ENCODE results near the gene RNF214.
"Not testable (repeated sequence)": the region's sequence is repeated elsewhere in the genome, so short reads cannot be mapped to it uniquely, and the experiment has no call there.

The RNF214 gene

DNA sequence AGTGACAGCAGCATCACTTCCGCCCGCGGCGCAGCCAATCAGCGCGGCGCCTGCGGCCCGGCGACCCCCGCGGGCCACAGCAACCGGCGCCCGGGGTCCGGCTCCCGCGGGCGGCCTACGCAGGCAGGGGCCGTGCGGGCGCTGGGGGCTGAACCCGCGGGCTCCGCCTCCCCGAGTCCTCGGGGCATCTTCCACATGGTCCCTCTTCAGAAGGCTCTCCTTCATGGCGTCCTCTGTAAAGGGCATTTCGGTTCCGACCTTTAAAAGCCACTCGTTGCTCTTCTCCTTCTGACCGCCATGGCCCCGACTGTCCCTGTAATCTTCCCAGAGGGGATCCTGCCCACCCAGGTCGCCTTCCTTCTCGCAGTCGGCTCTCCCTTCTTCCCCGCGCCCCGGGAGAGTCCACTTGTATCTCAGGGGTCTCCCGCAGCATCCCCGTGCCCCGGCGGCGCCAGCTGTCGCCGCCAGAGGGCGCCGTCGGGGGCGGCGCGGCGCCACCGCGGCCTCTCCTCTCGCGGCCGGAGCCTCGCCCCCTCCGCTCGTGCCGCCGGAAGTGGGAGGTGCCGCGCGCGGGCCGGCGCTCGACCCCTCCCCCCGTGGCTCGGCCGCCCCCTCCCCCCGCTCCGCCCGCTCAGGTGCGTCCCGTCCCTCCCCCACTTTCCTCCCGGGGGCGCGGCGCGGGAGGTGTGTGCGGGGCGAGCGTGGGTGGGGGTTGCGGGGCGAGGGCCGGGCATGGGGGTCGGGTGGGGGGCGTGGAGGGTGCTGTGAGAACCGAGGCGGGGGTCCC is at the start of gene RNF214:
TSS of gene RNF214 (plus strand) at position 580 of the 787 bp plus-strand sequence. CDS start 1,602 bp downstream, outside the sequence.
- DNase-seq = peak; percentile 99

- DNase-seq = not testable (repeated sequence)
Observed at GRCh38 chr11:117183178-117183577, 49.3 kb upstream of the RNF214 start.

GRCh38 chr11:117183724-117184349 is 48.6 kb upstream of the RNF214 start:
- no peak for DNase-seq

GRCh38 chr11:117185736-117186430 is 46.6 kb upstream of the RNF214 start:
- no peak for DNase-seq

GRCh38 chr11:117186431-117186761 is 46.1 kb upstream of the RNF214 start:
- no peak for DNase-seq

- no peak for DNase-seq
Observed at GRCh38 chr11:117187007-117187406, 45.5 kb upstream of the RNF214 start.

DNA sequence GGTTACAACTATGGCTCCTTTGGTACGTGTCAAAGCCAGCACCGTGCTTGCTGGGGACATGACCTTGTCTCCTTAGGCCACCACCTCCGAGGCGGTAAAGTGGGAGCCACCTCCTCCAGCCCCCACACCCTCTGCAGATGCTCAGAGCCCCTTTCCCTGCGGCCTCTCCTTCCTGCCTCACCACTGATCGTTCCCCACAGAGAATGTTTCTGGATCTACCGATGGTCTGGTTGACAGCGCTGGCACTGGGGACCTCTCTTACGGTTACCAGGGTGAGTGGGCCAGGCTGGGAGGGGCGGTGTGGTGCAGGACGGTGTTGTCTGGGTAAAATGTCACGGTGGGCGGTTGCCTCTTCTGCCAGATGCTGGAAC is 45.1 kb upstream of the RNF214 start:
- DNase-seq = no peak

GRCh38 chr11:117187799-117188481 is 44.5 kb upstream of the RNF214 start:
- DNase-seq = no peak

GRCh38 chr11:117188620-117189081 is 43.8 kb upstream of the RNF214 start:
- DNase-seq = no peak

- no peak for DNase-seq
Observed at GRCh38 chr11:117189191-117189940, 43.1 kb upstream of the RNF214 start.

- no peak for DNase-seq
Observed at GRCh38 chr11:117189941-117190544, 42.4 kb upstream of the RNF214 start.

DNA sequence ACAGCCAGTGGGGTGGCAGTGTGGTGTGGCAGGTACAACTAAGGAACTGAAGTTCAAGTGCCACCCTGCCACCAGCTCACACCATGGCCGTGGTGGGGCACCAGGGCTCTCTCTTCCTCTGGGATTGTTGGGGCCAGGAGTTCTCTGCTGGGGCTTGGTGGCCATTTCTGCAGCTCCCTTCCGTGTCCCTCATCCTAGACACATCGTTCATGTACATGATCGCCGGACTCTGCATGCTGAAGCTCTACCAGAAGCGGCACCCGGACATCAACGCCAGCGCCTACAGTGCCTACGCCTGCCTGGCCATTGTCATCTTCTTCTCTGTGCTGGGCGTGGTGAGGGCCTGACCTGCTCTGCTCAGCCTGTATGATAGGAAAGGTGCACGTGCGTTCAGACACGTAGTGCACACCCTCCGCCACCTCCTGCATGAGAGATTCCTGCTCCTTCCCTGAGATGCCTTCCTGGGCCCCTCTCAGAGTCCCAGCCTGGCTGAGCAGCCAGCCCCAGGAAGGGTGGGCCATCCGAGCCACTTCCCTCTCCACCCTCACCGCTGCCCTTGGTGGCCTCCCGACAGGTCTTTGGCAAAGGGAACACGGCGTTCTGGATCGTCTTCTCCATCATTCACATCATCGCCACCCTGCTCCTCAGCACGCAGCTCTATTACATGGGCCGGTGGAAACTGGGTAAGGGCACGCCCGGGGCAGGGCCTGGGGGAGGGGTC is 40.6 kb upstream of the RNF214 start:
- DNase-seq = no peak

DNA sequence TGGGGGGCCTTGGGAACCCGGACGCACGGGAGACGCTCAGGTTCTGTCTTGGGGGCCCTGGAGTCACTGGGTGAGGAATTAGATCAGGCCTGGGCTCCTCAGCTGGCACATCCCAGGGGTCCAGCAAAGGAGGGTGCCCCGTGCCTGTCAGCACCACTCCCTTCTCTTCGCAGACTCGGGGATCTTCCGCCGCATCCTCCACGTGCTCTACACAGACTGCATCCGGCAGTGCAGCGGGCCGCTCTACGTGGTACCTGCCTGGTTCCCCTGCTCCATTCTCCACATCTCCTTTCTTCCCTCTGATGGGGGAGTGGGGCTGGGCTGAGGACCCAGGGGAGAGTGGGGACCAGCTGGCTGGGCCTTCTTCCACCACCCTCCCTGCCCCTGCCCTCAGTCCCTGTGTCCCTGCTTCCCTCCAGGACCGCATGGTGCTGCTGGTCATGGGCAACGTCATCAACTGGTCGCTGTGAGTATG is 40.0 kb upstream of the RNF214 start:
- no peak for DNase-seq

GRCh38 chr11:117193130-117194020 is 39.1 kb upstream of the RNF214 start:
- no peak for DNase-seq

- no peak for DNase-seq
Observed at GRCh38 chr11:117194267-117194666, 38.2 kb upstream of the RNF214 start.

GRCh38 chr11:117195258-117195657 is 37.2 kb upstream of the RNF214 start:
- DNase-seq = no peak

DNA sequence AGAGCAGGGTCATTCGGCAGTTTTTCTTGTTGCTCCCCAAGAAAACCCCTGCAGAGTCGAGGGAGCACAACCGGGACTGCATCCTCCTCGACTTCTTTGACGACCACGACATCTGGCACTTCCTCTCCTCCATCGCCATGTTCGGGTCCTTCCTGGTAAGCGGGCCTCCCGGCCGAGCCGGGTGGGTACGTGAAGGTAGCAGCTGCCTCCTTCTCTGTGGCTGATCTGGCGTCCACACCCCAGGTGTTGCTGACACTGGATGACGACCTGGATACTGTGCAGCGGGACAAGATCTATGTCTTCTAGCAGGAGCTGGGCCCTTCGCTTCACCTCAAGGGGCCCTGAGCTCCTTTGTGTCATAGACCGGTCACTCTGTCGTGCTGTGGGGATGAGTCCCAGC is 36.7 kb upstream of the RNF214 start:
- DNase-seq = no peak

DNA sequence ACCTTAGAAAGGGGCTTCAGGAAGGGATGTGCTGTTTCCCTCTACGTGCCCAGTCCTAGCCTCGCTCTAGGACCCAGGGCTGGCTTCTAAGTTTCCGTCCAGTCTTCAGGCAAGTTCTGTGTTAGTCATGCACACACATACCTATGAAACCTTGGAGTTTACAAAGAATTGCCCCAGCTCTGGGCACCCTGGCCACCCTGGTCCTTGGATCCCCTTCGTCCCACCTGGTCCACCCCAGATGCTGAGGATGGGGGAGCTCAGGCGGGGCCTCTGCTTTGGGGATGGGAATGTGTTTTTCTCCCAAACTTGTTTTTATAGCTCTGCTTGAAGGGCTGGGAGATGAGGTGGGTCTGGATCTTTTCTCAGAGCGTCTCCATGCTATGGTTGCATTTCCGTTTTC is 35.5 kb upstream of the RNF214 start:
- no peak for DNase-seq

GRCh38 chr11:117197516-117198456 is 34.7 kb upstream of the RNF214 start:
- DNase-seq = no peak

Measured in 8988T (cell line).